ENCODE measurements around the gene ANKRD44. TPM values are rescaled to one million over a fixed set of nuclear protein-coding genes. Genes with fewer than 3 reads are reported as not detected.
"Not testable (repeated sequence)": the region's sequence is repeated elsewhere in the genome, so short reads cannot be mapped to it uniquely, and the experiment has no call there.

Gene ANKRD44
- total and polyA plus RNA-seq, 7 donors, result 0.35 to 9.3 (median 1.7) TPM

- H3K4me3 ChIP-seq, result no peak overlapping the region
- H3K27me3 ChIP-seq (ENCODE audit: insufficient read depth in 3 of 3, low read length in 2 of 3), result no peaks in the 10 kb centered on the region
- DNase-seq (no peak), ATAC-seq (no peak)
- intact Hi-C loops (cut with DNase I), result loop anchor here (5.0 to 10.0 kb wide), 3 partner anchors 172 to 764 kb away; no protein-coding TSS in a partner anchor
- H3K4me1 ChIP-seq, result no peaks in the 10 kb centered on the region
- H3K36me3 ChIP-seq (ENCODE audit: insufficient read depth in 1 of 2, low read depth in 1 of 2), result peaks cover 0 to 6% of the 10 kb centered on the region in 2 donors
- H3K9me3 ChIP-seq, result no peaks in the 10 kb centered on the region
- TF ChIP-seq CTCF (IDR thresholded peaks at IDR 0.05), result no peak
- no peak overlapping the region for H3K27ac ChIP-seq
- 95 to 99% (median 97%) methylated on average over 2 of the region's 2 CpGs for WGBS, 3 donors
These were observed 297.5 kb downstream of the ANKRD44 start for GRCh38 chr2:197013098-197013497.

GRCh38 chr2:197011801-197012641, 298.6 kb downstream of the ANKRD44 start:
- intact Hi-C loops (cut with DNase I), result loop anchor here (5.0 to 10.0 kb wide), 3 partner anchors 173 to 765 kb away; no protein-coding TSS in a partner anchor
- Histone ChIP-seq H3K27me3 (ENCODE audit: insufficient read depth in 3 of 3, low read length in 2 of 3) (no peaks in the 10 kb centered on the region), H3K36me3 (ENCODE audit: insufficient read depth in 1 of 2, low read depth in 1 of 2) (peaks cover 0 to 13% of the 10 kb centered on the region in 2 donors), H3K4me3 (no peak overlapping the region), H3K4me1 (no peaks in the 10 kb centered on the region), H3K9me3 (no peaks in the 10 kb centered on the region), H3K27ac (no peak overlapping the region)
- ATAC-seq (peak; percentile 49 to 78 (median 68)), DNase-seq (no peak)
- peak; percentile 83 for TF ChIP-seq CTCF (IDR thresholded peaks at IDR 0.05)
- WGBS, 3 donors, result 17 to 25% (median 20%) methylated on average over 5 of the region's 5 CpGs

- H3K36me3 ChIP-seq (ENCODE audit: insufficient read depth in 1 of 2, low read depth in 1 of 2), result peaks cover 0 to 22% of the 10 kb centered on the region in 2 donors
- DNase-seq (no peak), ATAC-seq (no peak)
- H3K4me1 ChIP-seq, result no peaks in the 10 kb centered on the region
- TF ChIP-seq CTCF (IDR thresholded peaks at IDR 0.05), result no peak
- 82 to 89% (median 88%) methylated on average over 2 of the region's 2 CpGs for WGBS, 3 donors
- intact Hi-C loops (cut with DNase I), result loop anchor here (5.0 to 10.0 kb wide), 3 partner anchors 174 to 766 kb away; no protein-coding TSS in a partner anchor
- H3K4me3 ChIP-seq, result no peak overlapping the region
- H3K27me3 ChIP-seq (ENCODE audit: insufficient read depth in 3 of 3, low read length in 2 of 3), result no peaks in the 10 kb centered on the region
- H3K27ac ChIP-seq, result no peak overlapping the region
- no peaks in the 10 kb centered on the region for H3K9me3 ChIP-seq
These were observed 299.6 kb downstream of the ANKRD44 start for GRCh38 chr2:197011021-197011417.

GRCh38 chr2:197010200-197011020, 300.2 kb downstream of the ANKRD44 start:
- Histone ChIP-seq H3K4me1 (no peaks in the 10 kb centered on the region), H3K27ac (no peak overlapping the region), H3K36me3 (ENCODE audit: insufficient read depth in 1 of 2, low read depth in 1 of 2) (peaks cover 0 to 26% of the 10 kb centered on the region in 2 donors), H3K4me3 (no peak overlapping the region), H3K27me3 (ENCODE audit: insufficient read depth in 3 of 3, low read length in 2 of 3) (no peaks in the 10 kb centered on the region), H3K9me3 (no peaks in the 10 kb centered on the region)
- intact Hi-C loops (cut with DNase I), result loop anchor here (5.0 to 10.0 kb wide), 3 partner anchors 174 to 767 kb away; no protein-coding TSS in a partner anchor
- DNase-seq (no peak), ATAC-seq (no peak)
- WGBS, 3 donors, result 82 to 87% (median 83%) methylated on average over 23 of the region's 23 CpGs
- TF ChIP-seq CTCF (IDR thresholded peaks at IDR 0.05), result no peak

- DNase-seq, result not testable (repeated sequence)
- H3K36me3 ChIP-seq (ENCODE audit: insufficient read depth in 1 of 2, low read depth in 1 of 2), result peaks cover 0 to 27% of the 10 kb centered on the region in 2 donors
These were observed 301.7 kb downstream of the ANKRD44 start for GRCh38 chr2:197008741-197009341.

More at GRCh38 chr2:197008741-197009341, 301.7 kb downstream of the ANKRD44 start:
- not testable (repeated sequence) for H3K9me3 ChIP-seq; H3K27ac ChIP-seq; ATAC-seq; H3K27me3 ChIP-seq (ENCODE audit: insufficient read depth in 3 of 3, low read length in 2 of 3); H3K4me1 ChIP-seq; H3K4me3 ChIP-seq
- intact Hi-C loops (cut with DNase I), result loop anchor here in 1 of 2 donors (10.0 kb wide), 1 partner anchor 306 kb away; the partner anchor contains the start of gene ANKRD44
- 92 to 95% (median 93%) methylated on average over 13 of the region's 13 CpGs for WGBS, 3 donors
